Body of pancreas (tissue), 4 donors: ENCODE data around the gene GATA1.

ENCODE experiments used
- CTCF ChIP-seq, 7 experiments: fragments of 450-650 bp in 4 of 7; fragments of 200-600 bp in 3 of 7; sonication (generic) in 3 of 7; IDR thresholded peaks; one replicate each; pipeline ENCODE4 v1.5.1; 2016 to 2019; ENCODE audit warnings: antibody characterized with exemption in 7 of 7
- POLR2A ChIP-seq, 3 donors: fragments of 450-650 bp; IDR thresholded peaks; one replicate each; pipeline ENCODE4 v1.6.1; 2016; ENCODE audit warnings: antibody characterized with exemption in 3 of 3, mild to moderate bottlenecking in 2 of 3

- TF ChIP-seq POLR2A (IDR thresholded peaks at IDR 0.05) (no peak), CTCF (IDR thresholded peaks at IDR 0.05) (no peak)
These were observed 713 bp upstream of the GATA1 start for GRCh38 chrX:48785540-48786214.
